ENCODE results near the gene AMD1.
"Not testable (repeated sequence)": the region's sequence is repeated elsewhere in the genome, so short reads cannot be mapped to it uniquely, and the experiment has no call there.

The AMD1 gene

DNA sequence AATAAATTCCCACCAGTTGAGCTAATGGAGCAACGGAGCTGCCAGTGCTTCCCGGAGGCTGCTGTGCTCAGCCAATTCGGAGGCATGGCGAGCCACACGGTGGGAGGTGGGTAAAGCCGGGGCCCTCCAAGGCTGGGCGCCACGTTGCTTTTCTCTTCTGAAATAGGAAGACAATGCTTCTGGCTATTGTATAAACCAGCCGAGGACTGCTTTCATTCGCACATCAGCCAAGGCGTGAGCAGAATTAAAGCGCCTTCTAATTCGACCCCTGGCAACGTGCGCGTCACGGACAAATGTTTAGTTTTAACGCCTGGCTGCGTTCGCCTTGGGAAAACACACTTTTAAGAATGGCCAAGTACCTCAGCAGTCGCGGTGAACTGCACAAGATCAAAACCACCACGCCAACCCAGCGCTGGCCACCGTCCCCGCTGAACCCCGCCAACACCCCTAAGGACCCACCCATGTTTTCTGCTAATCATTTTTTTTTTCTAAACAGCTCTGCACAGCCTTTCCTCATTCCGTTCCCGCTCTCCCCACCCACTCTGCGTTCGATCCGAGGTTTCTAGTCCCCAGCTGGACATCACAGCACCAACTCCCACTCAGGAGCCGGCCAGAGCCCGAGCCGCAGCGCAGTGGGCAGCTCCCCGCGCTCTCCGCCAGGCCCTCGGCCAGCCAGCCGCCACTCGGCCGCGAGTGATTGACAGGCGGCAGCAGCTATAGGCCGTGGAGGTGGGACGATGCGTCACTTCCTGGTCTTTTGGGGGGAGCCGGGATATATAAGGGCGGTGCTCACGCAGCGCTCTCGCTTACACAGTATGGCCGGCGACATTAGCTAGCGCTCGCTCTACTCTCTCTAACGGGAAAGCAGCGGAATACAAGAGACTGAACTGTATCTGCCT, at the start of gene AMD1:
Gene AMD1 (plus strand): TSS at position 805 of the 899 bp plus-strand sequence. CDS start 321 bp downstream, outside the sequence.
- peak; percentile 97 for DNase-seq (ENCODE audit: low spot score)

DNA sequence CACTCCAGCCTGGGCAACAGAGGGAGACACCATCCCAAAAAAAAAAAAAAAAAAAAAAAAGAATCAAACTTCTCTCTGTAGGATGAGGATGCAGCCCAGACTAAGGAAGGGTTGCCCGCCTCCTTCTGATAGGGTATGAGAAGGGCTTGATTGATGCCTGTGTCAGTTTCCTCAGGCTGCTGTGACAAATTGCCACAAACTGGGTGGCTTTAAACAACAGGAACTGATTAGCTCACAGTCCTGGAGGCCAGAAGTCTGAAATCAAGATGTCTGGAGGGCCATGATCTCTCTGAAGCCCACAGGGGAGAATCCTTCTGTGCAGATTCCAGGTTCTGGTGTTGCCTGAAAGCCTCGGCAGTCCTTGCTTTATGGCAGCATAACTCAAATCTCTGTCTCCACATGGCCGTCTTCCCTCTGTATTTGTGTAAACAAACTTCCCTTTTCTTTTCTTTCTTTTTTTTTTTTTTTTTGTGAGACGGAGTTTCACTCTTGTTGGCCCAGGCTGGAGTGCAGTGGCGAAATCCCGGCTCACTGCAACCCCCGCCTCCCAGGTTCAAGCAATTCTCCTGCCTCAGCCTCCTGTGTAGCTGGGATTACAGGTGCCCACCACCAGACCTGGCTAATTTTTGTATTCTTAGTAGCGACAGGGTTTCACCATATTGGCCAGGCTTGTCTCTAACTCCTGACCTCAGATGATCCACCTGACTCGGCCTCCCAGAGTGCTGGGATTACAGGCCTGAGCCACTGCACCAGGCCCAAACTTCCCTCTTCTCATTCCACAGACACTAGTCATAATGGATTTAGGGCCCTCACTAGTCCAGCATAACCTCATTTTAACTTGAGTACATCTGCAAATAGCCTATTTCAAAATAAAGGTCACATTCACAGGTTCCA, 48.1 kb upstream of the AMD1 start:
- DNase-seq (ENCODE audit: low spot score) = no peak

- DNase-seq (ENCODE audit: low spot score) = no peak
Observed at GRCh38 chr6:110828396-110828795, 46.2 kb upstream of the AMD1 start.

- no peak for DNase-seq (ENCODE audit: low spot score)
Observed at GRCh38 chr6:110831405-110831804, 43.2 kb upstream of the AMD1 start.

DNA sequence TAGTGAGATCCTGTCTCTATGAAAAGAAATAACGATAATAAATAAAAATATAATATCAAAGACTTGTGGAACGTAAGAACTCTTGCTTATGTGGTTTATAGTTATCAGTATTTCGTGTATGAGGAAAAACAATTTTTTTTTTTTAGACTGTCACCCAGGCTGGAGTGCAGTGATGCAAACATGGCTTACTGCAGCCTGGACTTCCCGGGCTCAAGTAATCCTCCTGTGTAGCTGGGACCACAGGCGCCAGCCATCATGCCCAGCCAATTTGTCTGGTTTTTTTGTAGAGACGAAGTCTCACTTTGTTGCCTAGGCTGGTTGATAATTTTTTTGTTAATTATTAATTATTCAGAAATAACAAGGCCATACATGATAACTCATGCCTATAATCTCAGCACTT, 40.8 kb upstream of the AMD1 start:
- DNase-seq (ENCODE audit: low spot score) = no peak

DNA sequence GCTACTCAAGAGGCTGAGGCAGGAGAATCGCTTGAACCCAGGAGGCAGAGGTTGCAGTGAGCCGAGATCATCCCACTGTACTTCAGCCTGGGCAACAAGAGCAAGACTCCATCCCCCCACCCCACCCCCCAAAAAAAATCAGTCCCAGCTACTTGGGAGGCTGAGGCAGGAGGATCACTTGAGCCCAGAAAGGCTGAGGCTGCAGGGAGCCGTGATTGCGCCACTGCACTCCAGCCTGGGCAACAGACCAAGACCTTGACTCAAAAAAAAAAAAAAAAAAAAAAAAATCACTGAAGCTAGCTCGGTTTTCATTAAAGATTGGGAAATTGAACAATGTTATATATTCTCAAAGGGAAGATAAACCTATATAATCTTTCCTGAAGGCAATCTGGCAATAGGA, 38.8 kb upstream of the AMD1 start:
- not testable (repeated sequence) for DNase-seq (ENCODE audit: low spot score)

- no peak for DNase-seq (ENCODE audit: low spot score)
Observed at GRCh38 chr6:110841266-110841665, 33.3 kb upstream of the AMD1 start.

- DNase-seq (ENCODE audit: low spot score) = no peak
Observed at GRCh38 chr6:110849781-110850180, 24.8 kb upstream of the AMD1 start.

GRCh38 chr6:110852773-110853172, 21.8 kb upstream of the AMD1 start:
- no peak for DNase-seq (ENCODE audit: low spot score)

DNA sequence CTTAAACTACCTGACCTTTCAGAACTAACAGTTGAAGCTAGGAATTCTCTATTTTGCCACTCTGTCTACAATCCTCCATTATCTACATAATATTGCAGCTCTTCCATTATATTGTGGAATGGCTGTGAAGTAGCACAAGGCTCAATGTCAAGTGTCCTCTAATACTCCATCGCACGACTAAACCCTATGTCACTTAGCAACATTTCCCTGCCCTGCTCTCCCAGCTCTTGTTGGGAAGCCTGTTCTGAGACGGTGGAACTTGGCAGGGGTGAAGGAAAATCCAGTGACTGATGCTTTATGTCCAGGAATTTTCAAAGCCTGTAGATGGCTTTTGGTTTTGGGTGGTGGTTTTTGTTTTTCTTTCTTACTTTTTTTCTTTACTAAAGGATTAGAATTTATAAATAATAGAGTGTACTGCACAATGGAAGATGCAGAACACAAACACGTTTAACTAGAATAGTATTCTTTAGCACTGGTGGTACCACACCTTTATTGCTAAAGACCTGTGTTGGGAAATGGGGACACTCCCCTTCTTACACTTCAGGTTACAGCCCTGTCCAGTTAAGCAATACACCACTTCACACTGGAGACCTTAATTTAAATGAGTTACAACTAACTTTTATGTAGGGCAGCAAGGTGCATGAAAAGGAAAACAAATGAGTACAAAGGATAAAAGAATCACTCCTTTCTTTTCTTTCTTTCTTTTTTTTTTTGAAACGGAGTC, 20.7 kb upstream of the AMD1 start:
- no peak for DNase-seq (ENCODE audit: low spot score)

- DNase-seq (ENCODE audit: low spot score) = no peak
Observed at GRCh38 chr6:110856296-110856695, 18.3 kb upstream of the AMD1 start.

DNA sequence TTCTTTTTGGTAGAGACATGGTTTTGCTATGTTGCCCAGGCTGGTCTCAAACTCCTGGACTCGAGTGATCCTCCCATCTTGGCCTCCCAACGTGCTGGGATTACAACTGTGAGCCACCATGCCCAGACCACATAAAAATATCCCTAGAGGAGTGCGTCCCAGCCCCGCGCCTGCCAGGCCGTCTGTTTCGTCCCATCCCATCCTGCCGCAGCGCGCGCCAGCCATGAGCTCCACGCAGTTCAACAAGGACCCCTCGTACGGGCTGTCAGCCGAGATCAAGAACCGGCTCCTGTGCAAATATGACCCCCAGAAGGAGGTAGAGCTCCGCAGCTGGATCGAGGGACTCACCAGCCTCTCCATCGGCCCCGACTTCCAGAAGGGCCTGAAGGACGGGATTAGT, 16.6 kb upstream of the AMD1 start:
- no peak for DNase-seq (ENCODE audit: low spot score)

- no peak for DNase-seq (ENCODE audit: low spot score)
Observed at GRCh38 chr6:110858562-110859214, 15.9 kb upstream of the AMD1 start.

GRCh38 chr6:110859335-110859792, 15.2 kb upstream of the AMD1 start:
- no peak for DNase-seq (ENCODE audit: low spot score)

- no peak for DNase-seq (ENCODE audit: low spot score)
Observed at GRCh38 chr6:110864824-110865223, 9.8 kb upstream of the AMD1 start.

DNA sequence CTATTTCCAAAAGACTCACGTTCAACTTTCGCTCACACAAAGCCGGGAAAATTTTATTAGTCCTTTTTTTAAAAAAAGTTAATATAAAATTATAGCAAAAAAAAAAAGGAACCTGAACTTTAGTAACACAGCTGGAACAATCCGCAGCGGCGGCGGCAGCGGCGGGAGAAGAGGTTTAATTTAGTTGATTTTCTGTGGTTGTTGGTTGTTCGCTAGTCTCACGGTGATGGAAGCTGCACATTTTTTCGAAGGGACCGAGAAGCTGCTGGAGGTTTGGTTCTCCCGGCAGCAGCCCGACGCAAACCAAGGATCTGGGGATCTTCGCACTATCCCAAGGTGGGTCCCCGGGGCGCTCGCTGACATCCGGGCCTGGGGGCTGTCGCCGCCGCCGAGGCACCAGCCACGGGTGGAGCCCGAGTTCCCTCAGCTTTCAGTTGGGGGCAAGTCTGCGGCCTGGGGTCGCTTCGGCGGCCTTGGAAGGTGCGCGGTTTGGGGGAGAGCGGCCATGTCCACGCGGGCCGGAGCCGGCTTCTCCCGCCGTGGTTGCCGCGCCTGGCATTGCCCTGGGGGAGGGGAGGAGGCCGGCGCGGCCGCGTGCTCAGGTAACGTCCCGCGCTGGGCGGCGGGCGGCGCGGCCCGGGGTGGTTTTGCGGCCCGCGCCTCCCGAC, 429 bp downstream of the AMD1 start:
- DNase-seq (ENCODE audit: low spot score) = no peak

DNA sequence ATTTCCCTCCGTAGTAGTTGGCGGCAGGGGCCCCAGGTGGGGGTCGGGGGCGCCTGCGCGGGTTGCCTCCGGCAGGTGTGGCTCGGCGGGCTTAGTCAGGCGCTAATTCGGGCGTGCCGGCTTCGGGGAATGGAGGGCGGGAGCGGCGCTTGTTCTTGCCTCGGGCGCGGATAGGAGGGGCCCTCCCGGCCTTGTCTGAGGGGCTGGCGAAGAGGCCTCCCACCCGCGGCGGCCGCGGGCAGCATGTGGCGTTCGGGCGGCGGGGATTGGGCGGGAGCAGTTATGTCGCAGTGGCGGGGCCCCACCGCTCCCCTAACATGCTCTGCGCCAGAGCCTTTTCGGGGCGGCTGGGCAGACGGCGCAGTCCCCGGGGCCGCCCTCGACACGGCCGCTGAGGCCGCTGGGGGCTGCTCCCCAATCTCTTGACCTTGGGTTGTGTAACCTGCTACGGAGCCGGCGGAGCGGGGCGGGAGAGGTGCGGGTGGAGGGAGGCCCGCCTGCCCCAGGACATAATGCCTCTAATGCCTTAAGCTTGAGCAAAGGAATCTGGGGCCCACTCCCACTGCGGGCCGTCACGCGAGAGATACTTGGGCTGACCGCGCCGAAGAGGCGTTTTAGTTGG, 1.1 kb downstream of the AMD1 start:
- DNase-seq (ENCODE audit: low spot score) = peak; percentile 11

DNA sequence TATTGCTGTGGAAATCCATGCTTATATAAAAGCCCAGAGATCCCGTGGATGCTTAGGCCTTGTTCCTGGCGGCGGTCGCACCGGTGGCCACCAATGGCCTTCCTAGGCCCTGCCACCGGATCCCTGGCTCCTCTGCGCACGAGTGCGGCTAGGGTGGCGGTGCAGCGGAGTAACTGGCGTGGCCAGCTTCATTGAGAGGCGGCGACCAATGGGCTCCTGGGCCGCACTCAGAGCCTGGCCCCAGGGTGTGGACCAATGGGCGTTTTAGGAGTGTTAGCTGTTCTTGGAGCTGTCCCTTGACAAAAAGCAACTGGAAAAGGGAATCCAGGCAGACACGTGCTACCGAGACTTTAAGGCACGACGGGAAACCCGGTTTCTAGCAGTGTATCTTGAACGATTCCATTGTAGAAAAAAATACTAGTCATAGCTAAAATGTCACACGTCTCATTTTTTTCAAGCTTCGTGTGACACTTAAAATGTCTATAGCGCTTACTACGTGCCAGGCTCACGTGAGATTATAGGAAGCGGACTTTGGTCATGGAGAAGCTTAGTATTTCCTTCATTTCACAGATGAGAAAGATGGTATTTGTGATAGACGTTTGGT, 1.7 kb downstream of the AMD1 start:
- peak; percentile 85 for DNase-seq (ENCODE audit: low spot score)

GRCh38 chr6:110876806-110877564, 2.4 kb downstream of the AMD1 start:
- DNase-seq (ENCODE audit: low spot score) = no peak

All from kidney capillary endothelial cell (primary cell).